Neural progenitor cell (in vitro differentiated cells): ENCODE results near the gene MSH3.

ENCODE experiments used
- EZH2 ChIP-seq: fragments of 200-600 bp; sonication (generic); IDR thresholded peaks from 2 replicates; pipeline ENCODE4 v1.6.1; 2017; ENCODE audit warnings: antibody characterized with exemption, mild to moderate bottlenecking, moderate library complexity
- EZH2phosphoT487 ChIP-seq: fragments of 200-600 bp; sonication (generic); IDR thresholded peaks from 2 replicates; pipeline ENCODE4 v1.6.1; 2017; ENCODE audit warnings: antibody characterized with exemption

DNA sequence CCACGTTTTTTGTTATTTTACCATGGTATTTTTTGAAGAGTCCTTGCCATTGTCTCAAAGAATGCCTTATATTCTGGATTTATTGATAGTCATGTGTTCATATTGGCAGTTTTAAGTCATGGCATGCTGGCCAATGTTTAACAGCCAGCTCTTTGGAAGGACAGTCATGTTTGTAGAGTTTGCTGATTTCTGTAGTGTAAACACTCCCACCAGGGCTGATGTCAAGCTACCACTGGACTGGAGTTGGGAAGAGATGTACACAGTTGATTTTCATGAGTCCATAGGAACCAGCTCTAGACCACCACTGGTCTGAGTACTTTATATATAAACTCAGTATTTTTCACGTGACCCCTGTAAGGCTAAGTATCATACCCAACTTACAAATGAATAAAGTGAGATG lies 125.6 kb downstream of the MSH3 start:
- TF ChIP-seq EZH2phosphoT487 (no peak), EZH2 (no peak)
